ENCODE results near the gene YBX1.
"Not testable (repeated sequence)": the region's sequence is repeated elsewhere in the genome, so short reads cannot be mapped to it uniquely, and the experiment has no call there.

YBX1 gene

DNA sequence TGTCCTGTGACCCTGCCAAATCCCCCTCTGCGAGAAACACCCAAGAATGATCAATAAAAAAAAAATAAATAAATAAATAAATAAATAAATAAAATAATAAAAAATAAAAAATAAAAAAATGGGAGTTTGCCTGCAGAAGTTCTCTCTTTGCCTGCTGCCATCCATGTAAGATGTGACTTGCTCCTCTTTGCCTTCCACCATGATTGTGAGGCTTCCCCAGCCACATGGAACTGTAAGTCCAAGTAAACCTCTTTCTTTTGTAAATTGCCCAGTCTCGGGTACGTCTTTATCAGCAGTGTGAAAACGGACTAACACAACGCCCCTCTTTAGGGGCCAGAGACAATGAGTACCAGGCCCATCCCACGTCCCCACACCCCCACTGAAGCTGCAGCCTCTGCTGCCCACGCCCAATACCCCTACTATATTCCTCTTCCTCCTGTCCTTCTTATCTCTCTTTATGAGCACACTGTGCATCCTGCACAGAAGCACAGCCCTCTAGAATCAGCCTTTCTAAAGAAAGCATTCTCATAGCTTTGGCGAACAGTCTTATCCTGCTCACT is 69.4 kb downstream of the YBX1 start:
- DNase-seq = not testable (repeated sequence)

- DNase-seq = no peak
These were observed 70.1 kb downstream of the YBX1 start for GRCh38 chr1:42752284-42752683.

DNA sequence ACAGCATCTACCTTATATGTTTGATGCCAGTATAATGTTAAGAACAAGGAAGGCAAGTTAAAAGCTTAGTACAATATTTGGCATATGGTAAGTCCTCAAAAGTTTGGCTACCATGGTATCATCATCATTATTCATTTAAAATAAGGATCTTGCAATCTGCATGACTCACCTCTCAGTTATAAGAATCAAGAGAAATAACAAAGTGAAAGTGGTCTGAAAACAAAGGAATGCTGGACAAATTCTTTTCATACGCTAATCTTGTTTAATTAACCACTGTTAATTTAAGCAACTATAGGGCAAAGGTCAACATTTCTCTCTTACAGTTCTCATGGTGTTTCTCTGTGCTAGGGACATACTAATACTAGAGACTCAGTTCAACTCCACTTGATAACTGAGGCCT is 70.9 kb downstream of the YBX1 start:
- DNase-seq = no peak

Measured in islet precursor cell (in vitro differentiated cells).